Thoracic aorta (tissue), 2 donors: ENCODE measurements around the gene METTL1. TPM values are rescaled to one million over a fixed set of nuclear protein-coding genes. Genes with fewer than 3 reads are reported as not detected.

Experiments used
- ATAC-seq: fragments of 150-250 bp; one replicate; pipeline ENCODE4 v1.8.0; 2017; ENCODE audit warnings: low read depth; ENCODE audit not compliant: insufficient number of reproducible peaks, low FRiP score
- DNase-seq: peaks from one replicate; pipeline ENCODE4 v3.0.0-alpha.2; 2020; ENCODE audit warnings: low spot score
- H3K27ac ChIP-seq, 2 donors: fragments of 200-600 bp; sonication (generic); 1 replicate in 1 of 2; 2 replicates in 1 of 2; pipeline ENCODE4 v1.5.1; 2016; ENCODE audit warnings: mild to moderate bottlenecking in 2 of 2, moderate library complexity in 2 of 2
- H3K27me3 ChIP-seq: fragments of 200-600 bp; sonication (generic); replicated peaks from 2 replicates; pipeline ENCODE4 v1.6.0; 2016; ENCODE audit warnings: mild to moderate bottlenecking; ENCODE audit not compliant: insufficient read depth
- H3K36me3 ChIP-seq: fragments of 200-600 bp; sonication (generic); one replicate; pipeline ENCODE4 v1.5.1; 2016
- H3K4me1 ChIP-seq, 2 donors: fragments of 200-600 bp; sonication (generic); 1 replicate in 1 of 2; 2 replicates in 1 of 2; pipeline versions ENCODE4 v1.5.1 to v1.6.0; 2016; ENCODE audit warnings: low read depth in 2 of 2, mild to moderate bottlenecking in 1 of 2; ENCODE audit not compliant: control insufficient read depth in 1 of 2
- H3K4me3 ChIP-seq: fragments of 200-600 bp; sonication (generic); 2 replicates; pipeline ENCODE4 v1.5.1; 2016; ENCODE audit warnings: mild to moderate bottlenecking
- H3K9me3 ChIP-seq: fragments of 200-600 bp; sonication (generic); 2 replicates; pipeline ENCODE4 v1.5.1; 2016
- CTCF ChIP-seq: fragments of 200-600 bp; sonication (generic); IDR thresholded peaks from one replicate; pipeline ENCODE4 v1.5.1; 2019; ENCODE audit warnings: antibody characterized with exemption
- total RNA-seq, 2 donors: library from RNA; depleted of rRNA; stranded (reverse); fragments of >200 nt; gene quantifications; one replicate each; pipeline versions ENCODE4 v1.1.0 to v1.2.3, GENCODE V29; 2016

METTL1 gene
- total RNA-seq, 2 donors from 2014 or later, result 10.4 to 13.5 TPM

- Histone ChIP-seq H3K36me3 (peaks cover 66% of the 10 kb centered on the region), H3K27me3 (no peaks in the 10 kb centered on the region), H3K27ac (no peak overlapping the region), H3K4me1 (no peaks in the 10 kb centered on the region), H3K9me3 (no peaks in the 10 kb centered on the region), H3K4me3 (no peak overlapping the region)
- TF ChIP-seq CTCF, result no peak
- DNase-seq (no peak), ATAC-seq (no peak)
These were observed 53.0 kb downstream of the METTL1 start for GRCh38 chr12:57718641-57719528.

Other genes starting within 250 kb of the METTL1 start
- 10 to 100 TPM; 39.2 to 54.3 TPM for gene MBD6, start 249.3 kb downstream of the METTL1 start, total RNA-seq
- 100 to 1,000 TPM; 101 to 153 TPM for gene DCTN2, start 224.9 kb downstream of the METTL1 start, total RNA-seq
- 1 to 10 TPM in 1 of 2 donors, under 1 TPM in 1; 0.81 to 2.7 TPM for gene KIF5A, start 222.1 kb downstream of the METTL1 start, total RNA-seq
- gene PIP4K2C, start 180.9 kb downstream of the METTL1 start, total RNA-seq, result 10 to 100 TPM; 33.4 to 39.9 TPM
- gene DTX3, start 167.3 kb downstream of the METTL1 start, total RNA-seq, result 10 to 100 TPM; 37.9 to 55.1 TPM
- gene ARHGEF25, start 160.7 kb downstream of the METTL1 start, total RNA-seq, result 10 to 100 TPM; 73.8 to 77.0 TPM
- gene B4GALNT1, start 138.9 kb downstream of the METTL1 start, total RNA-seq, result 10 to 100 TPM in 1 of 2 donors, 1 to 10 TPM in 1; 4.0 to 11.0 TPM
- gene OS9, start 78.0 kb downstream of the METTL1 start, total RNA-seq, result 100 to 1,000 TPM; 253 to 381 TPM
- 1 to 10 TPM; 1.2 to 3.5 TPM for gene AGAP2, start 33.4 kb downstream of the METTL1 start, total RNA-seq
- 100 to 1,000 TPM in 1 of 2 donors, 10 to 100 TPM in 1; 58.8 to 115 TPM for gene TSPAN31, start 27.1 kb downstream of the METTL1 start, total RNA-seq
- gene CDK4, start 19.8 kb downstream of the METTL1 start, total RNA-seq, result 10 to 100 TPM; 52.3 to 72.8 TPM
- gene MARCHF9, start 17.0 kb downstream of the METTL1 start, total RNA-seq, result 10 to 100 TPM in 1 of 2 donors, 1 to 10 TPM in 1; 8.8 to 11.2 TPM
- 1 to 10 TPM in 1 of 2 donors, under 1 TPM in 1; 0.81 to 2.2 TPM for gene CYP27B1, start 5.0 kb downstream of the METTL1 start, total RNA-seq
- 1 to 10 TPM; 7.0 to 9.7 TPM for gene EEF1AKMT3, start 509 bp upstream of the METTL1 start, total RNA-seq
- 10 to 100 TPM; 15.4 to 19.3 TPM for gene TSFM, start 10.7 kb upstream of the METTL1 start, total RNA-seq
- gene AVIL, start 46.6 kb upstream of the METTL1 start, total RNA-seq, result 10 to 100 TPM in 1 of 2 donors, 1 to 10 TPM in 1; 2.2 to 15.3 TPM
- gene CTDSP2, start 74.6 kb upstream of the METTL1 start, total RNA-seq, result 100 to 1,000 TPM; 170 to 222 TPM
- 1 to 10 TPM; 4.4 to 7.4 TPM for gene ATP23, start 169.5 kb upstream of the METTL1 start, total RNA-seq